ENCODE results near the gene SECISBP2.
A peak's percentile ranks its signal among the peaks of the same experiment; 100 is the strongest.

Gene SECISBP2

DNA sequence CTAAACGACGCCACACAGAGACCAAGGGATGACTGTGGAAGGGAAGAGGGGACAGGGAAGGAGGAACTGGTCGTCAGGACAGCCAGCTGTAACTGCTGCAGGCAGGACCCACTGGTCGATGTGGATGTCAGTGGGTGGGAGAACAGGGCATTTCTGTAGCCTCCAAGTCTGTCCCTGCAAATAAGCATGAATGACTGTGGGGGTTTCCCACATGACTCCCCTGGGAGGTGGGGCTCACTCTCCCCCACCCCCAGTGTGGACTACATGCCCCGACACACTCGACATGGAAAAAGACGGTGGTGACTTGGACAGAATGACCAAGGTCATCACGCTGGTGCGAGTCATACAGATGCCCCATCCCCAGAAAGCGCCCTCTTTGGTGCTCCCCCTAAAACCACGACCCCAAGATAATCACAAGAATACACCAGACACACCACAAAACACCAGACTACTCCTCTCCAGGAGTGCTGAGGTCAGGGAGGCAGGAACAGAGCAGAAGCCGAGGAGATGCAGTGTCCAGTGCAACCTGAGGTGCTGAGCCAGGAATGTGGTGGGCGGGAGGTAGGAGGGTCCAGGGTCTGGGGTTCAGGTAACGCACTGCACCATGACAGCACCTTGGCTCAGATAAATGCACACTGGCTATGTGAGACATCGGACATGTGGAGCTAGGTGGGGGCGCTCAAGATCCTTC is 64.9 kb downstream of the SECISBP2 start:
- Mint-ChIP-seq H3K36me3 (ENCODE audit: low read depth) (peaks cover 77% of the 10 kb centered on the region), H3K27ac (peak overlapping the region; percentile 91), H3K27me3 (no peaks in the 10 kb centered on the region), H3K4me1 (peaks cover 53% of the 10 kb centered on the region), H3K4me3 (peak overlapping the region; percentile 48), H3K9me3 (no peaks in the 10 kb centered on the region)
- DNase-seq (no peak), ATAC-seq (peak; percentile 37)

DNA sequence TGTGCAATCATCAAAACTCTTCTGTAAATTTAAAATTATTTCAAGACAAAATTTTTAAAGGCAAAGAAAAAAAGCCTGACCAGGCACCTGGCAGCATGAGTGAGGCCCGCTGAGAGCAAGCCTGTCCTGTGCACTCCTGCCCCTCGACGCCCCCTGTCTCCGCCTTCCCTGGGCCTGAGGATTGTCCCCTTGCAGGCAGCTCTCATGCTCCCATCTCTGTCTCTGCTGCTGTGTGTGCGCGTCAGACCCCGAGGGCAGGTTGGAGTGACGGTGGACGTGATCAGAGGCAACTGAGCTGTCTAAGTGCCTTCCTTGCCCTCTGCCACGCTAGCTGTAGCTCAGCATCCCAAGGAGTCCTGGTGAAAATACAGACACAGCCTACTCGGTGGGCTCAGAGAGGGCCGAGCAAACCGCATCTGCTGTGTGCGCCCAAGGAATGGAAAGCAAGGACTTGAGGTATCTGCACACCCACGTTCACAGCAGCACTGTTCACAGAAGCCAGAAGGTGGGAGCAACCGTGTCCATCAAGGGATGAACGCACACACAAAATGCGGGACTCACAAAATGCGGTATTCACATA is 65.5 kb downstream of the SECISBP2 start:
- peaks cover 76% of the 10 kb centered on the region for H3K36me3 Mint-ChIP-seq (ENCODE audit: low read depth)
- H3K27me3 Mint-ChIP-seq, result no peaks in the 10 kb centered on the region
- peaks cover 50% of the 10 kb centered on the region for H3K4me1 Mint-ChIP-seq
- H3K27ac Mint-ChIP-seq, result peak overlapping the region; percentile 91
- H3K9me3 Mint-ChIP-seq, result no peaks in the 10 kb centered on the region
- DNase-seq, result no peak
- ATAC-seq, result no peak
- H3K4me3 Mint-ChIP-seq, result no peak overlapping the region

DNA sequence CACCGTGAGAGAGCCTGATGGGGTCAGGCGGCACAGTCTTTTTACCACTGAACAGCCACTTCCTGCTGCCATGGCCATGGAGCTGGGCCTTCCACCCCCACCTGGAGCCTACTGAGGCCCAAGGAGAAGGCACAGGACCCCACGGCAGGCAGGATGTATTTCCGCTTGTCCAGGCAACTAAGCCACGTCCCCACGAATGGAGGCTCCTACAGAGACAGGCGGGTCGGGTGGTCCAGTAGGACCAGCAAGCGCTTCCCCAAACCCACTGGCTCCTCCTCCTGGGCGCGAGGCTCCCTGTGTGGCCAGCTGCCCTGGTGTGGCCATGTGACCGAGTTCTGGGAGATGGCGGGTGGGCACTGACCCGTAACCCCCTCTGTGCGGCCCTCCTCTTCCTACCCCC is 66.5 kb downstream of the SECISBP2 start:
- Mint-ChIP-seq H3K4me1 (peaks cover 47% of the 10 kb centered on the region), H3K27ac (peak overlapping the region; percentile 77), H3K4me3 (no peak overlapping the region), H3K9me3 (no peaks in the 10 kb centered on the region), H3K27me3 (no peaks in the 10 kb centered on the region), H3K36me3 (ENCODE audit: low read depth) (peaks cover 73% of the 10 kb centered on the region)
- ATAC-seq (no peak), DNase-seq (no peak)

DNA sequence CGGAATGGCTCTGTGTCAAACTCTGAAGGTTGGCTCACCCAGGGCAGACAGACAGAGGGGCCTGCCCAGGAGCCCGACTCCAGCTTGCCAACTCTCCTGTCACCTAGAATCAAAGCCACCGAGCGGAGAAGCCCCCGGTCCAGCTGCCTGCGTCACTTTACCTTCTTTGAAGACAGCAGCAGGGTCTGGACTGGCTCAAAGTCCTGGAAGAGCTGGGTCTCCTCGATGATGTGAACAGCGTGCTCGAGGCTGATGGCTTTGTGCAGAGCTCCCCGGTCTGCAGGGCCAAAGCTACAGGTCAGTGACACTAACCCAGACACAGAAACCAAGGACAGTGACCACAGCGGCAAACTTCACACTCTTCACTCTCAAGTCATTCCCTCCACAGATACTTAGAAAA is 67.9 kb downstream of the SECISBP2 start:
- H3K27me3 Mint-ChIP-seq, result no peaks in the 10 kb centered on the region
- H3K9me3 Mint-ChIP-seq, result no peaks in the 10 kb centered on the region
- peaks cover 39% of the 10 kb centered on the region for H3K4me1 Mint-ChIP-seq
- no peak overlapping the region for H3K4me3 Mint-ChIP-seq
- peak overlapping the region; percentile 76 for H3K27ac Mint-ChIP-seq
- ATAC-seq (no peak), DNase-seq (no peak)
- peaks cover 76% of the 10 kb centered on the region for H3K36me3 Mint-ChIP-seq (ENCODE audit: low read depth)

DNA sequence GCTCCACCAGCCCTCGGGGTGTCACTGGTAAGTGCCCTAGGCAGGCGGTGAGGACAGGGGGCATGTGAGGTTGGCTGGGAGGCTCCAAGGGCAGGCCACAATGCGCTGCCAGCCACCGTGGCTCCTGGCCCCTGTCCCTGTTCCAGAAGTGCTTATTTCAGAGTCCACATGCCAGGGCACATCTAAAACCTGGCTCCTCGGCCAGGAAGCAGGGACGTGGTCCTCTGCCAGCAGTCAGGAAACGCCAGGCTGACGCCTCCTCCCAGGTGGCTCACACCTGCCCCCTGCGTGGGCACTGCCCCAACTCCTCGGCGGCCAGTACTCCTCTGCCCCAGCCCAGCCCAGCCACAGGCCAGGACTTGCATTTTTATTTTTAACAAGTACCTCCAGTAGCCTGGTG is 68.5 kb downstream of the SECISBP2 start:
- Mint-ChIP-seq H3K4me1 (peaks cover 34% of the 10 kb centered on the region), H3K9me3 (no peaks in the 10 kb centered on the region), H3K27me3 (no peaks in the 10 kb centered on the region), H3K27ac (no peak overlapping the region), H3K36me3 (ENCODE audit: low read depth) (peaks cover 74% of the 10 kb centered on the region), H3K4me3 (no peak overlapping the region)
- no peak for ATAC-seq
- no peak for DNase-seq

DNA sequence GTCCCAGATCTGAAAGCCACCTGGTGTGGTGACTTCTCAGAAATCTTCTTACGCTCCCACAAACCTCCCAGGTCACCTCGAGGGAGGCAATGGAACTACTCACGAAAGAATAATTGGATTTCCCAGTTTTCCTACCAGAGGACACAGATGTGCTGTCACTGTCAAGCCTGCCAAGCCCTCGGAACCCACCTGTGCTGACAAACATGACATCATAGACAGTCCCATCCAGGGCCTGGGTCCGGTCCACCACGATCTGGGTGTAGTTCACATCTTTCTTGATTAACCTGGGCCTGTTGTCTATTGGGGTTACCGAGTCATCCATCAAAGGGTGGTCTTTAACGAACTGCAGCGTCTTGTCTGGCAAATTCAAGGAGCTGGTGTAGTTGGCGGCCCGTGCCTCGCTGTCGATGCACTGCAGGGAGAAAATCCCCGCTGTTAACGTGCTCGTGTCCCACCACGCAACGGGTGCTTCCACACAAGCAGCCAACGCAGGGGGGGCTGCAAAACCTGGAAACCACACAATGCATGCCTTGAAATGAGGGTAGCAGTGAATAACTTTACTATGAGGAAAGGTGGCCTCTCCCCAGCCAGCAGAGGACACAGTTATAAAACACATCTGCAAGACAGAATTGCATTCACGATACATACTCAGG is 69.0 kb downstream of the SECISBP2 start:
- peak overlapping the region; percentile 38 for H3K27ac Mint-ChIP-seq
- peaks cover 29% of the 10 kb centered on the region for H3K4me1 Mint-ChIP-seq
- H3K27me3 Mint-ChIP-seq, result no peaks in the 10 kb centered on the region
- peaks cover 74% of the 10 kb centered on the region for H3K36me3 Mint-ChIP-seq (ENCODE audit: low read depth)
- H3K4me3 Mint-ChIP-seq, result no peak overlapping the region
- DNase-seq (no peak), ATAC-seq (no peak)
- no peaks in the 10 kb centered on the region for H3K9me3 Mint-ChIP-seq

DNA sequence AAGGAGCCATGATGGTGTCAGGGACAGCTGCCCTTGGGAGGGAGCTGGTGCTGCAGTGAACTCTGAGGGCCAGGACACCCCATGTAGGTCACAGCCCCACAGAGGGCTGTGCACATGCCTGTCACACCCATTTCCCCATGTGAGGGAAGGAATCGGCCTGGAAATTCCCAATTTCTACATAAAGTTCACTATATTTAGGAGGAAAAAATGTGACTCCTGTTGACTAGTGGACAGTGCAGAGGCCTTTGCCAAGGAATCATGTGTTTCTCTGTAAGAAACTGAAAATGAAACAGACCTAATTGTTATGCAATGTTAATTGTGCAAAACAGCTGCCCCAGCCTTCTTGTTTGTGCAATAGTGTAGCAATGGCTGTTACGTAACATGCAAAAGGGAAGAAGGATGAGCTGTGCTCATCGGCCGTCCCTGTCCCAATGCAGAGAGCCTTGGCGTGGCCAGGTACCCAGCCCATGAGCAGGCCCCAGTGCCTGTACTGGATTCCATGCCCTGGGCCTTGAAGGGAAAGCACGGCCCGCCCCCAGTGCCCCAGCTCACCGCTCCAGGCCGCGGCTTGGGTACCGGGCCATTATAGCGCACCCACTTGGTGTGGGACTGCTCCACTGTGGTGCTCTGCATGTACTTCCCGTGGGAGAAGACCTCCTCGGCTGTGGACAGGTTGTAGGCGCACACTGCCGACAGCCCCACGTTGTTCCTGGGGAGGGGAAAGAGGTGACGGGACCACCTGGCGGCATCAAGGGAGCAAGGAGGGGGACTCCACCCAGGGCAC is 70.0 kb downstream of the SECISBP2 start:
- no peak for ATAC-seq
- DNase-seq, result no peak
- Mint-ChIP-seq H3K4me1 (peaks cover 19% of the 10 kb centered on the region), H3K4me3 (no peak overlapping the region), H3K27ac (peak overlapping the region; percentile 38), H3K36me3 (ENCODE audit: low read depth) (peaks cover 76% of the 10 kb centered on the region), H3K9me3 (no peaks in the 10 kb centered on the region), H3K27me3 (no peaks in the 10 kb centered on the region)

DNA sequence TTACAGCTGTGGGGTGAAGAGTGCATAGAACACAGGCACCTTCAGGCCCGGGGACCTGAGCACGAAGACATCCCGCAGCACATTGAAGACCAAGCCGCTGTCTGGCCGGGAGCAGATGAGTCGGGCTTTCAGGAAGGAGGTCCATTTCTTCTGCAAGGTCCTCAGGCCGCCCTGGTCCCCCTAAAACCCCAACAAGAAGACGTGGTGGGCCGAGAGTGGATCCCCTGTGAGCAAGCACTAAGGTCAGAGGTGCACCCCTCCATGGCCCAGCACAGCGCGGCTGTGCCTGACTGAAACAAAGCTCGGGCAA is 70.5 kb downstream of the SECISBP2 start:
- no peak for DNase-seq
- H3K4me3 Mint-ChIP-seq, result no peak overlapping the region
- no peak for ATAC-seq
- peaks cover 76% of the 10 kb centered on the region for H3K36me3 Mint-ChIP-seq (ENCODE audit: low read depth)
- peaks cover 14% of the 10 kb centered on the region for H3K4me1 Mint-ChIP-seq
- H3K9me3 Mint-ChIP-seq, result no peaks in the 10 kb centered on the region
- H3K27ac Mint-ChIP-seq, result peak overlapping the region; percentile 73
- no peaks in the 10 kb centered on the region for H3K27me3 Mint-ChIP-seq

DNA sequence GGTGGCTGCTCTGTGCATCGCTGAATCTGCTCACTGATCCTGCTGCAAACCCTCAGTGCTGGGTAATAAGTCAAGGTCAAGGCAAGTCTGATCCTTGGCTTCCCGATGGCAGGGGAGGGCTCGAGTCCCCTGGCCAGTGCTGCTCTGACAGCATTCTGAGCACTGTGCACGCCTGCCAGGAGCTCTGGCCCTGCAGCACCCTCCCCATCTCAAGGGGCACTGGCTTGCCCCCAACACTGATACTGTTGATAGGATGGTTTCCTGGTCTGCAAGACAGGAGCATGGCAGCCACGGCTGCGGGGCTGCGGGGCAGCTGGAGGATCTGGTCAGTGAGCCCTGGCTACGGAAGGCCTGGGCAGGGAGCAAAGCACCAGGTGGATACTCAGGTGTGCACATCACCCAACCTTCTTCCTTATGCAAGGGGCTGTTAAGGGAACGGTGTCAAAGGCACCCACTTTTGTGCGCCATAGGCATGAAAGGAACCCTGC is 71.8 kb downstream of the SECISBP2 start:
- H3K9me3 Mint-ChIP-seq, result no peaks in the 10 kb centered on the region
- H3K27ac Mint-ChIP-seq, result peak overlapping the region; percentile 73
- DNase-seq (no peak), ATAC-seq (no peak)
- H3K36me3 Mint-ChIP-seq (ENCODE audit: low read depth), result peaks cover 78% of the 10 kb centered on the region
- H3K27me3 Mint-ChIP-seq, result no peaks in the 10 kb centered on the region
- no peak overlapping the region for H3K4me3 Mint-ChIP-seq
- peaks cover 6% of the 10 kb centered on the region for H3K4me1 Mint-ChIP-seq

DNA sequence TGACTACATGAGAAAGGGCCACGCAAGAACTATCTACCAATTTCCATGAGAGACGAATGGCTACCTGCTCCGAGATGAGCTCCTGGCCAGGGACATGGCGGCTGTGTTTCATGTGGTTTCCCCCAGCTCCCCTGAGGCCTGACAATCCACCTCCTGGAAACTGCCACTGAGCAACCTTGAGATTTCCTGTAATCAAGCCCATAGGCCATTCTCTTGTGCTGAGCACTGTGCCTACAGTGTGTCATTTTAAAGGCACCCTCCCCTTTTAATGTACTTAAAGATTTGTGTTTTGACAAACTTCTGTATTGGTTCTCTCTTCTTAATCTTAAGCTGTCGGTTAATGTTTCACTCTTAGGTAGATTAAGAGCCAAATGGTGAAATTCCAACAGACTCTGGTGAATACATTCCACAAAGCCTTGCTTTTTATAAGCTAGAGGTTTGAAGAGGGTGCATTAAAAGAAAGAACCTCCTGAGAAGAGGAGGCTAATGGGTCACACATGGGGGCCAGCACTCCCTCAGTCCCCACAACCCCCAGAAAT is 72.3 kb downstream of the SECISBP2 start:
- peak overlapping the region; percentile 52 for H3K27ac Mint-ChIP-seq
- peaks cover 78% of the 10 kb centered on the region for H3K36me3 Mint-ChIP-seq (ENCODE audit: low read depth)
- no peak for ATAC-seq

DNA sequence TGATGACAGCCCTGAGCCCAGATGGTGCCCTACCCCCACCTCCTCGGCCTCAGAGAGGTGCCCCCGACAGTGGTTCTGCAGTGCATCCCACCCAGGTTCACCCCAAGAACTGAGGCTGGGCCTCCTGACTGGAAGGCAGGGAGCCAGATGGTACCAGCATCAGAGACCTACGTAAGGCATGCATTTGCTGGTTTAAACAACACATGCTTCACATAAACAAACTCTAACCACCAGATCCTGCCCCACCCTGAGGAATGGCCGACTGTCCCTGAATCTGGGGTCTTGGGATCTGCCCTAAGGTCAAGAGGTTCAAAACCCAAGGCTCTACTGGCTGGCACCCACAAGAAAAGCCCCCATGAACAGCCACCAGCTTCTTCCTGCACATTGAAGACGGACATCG is 73.3 kb downstream of the SECISBP2 start:
- Mint-ChIP-seq H3K4me3 (no peak overlapping the region), H3K27ac (peak overlapping the region; percentile 35), H3K36me3 (ENCODE audit: low read depth) (peaks cover 76% of the 10 kb centered on the region), H3K9me3 (no peaks in the 10 kb centered on the region), H3K4me1 (no peaks in the 10 kb centered on the region), H3K27me3 (no peaks in the 10 kb centered on the region)
- ATAC-seq, result no peak
- DNase-seq, result no peak

More for the DNA sequence above, 72.3 kb downstream of the SECISBP2 start:
- Mint-ChIP-seq H3K4me1 (peaks cover 6% of the 10 kb centered on the region), H3K4me3 (no peak overlapping the region), H3K9me3 (no peaks in the 10 kb centered on the region), H3K27me3 (no peaks in the 10 kb centered on the region)
- DNase-seq, result no peak

DNA sequence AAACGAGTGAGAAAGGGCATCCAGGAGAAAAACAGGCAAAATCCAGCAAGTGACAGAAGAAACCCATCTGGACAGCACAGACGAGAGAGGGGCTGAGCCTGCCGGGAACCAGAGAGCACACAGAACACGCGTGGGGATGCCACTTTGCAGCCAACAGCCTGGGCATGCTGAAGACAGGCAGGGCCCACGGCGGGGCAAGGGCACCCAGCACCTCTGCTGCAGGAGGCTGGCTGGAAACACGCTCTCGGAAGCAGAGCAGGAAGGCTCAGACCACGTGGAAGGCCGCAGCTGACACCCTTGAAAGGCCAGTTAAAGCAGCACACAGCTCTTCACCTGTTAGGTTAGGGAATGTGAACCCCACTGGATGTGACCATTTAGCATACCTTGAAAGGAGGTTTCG is 76.1 kb downstream of the SECISBP2 start:
- Mint-ChIP-seq H3K27me3 (no peaks in the 10 kb centered on the region), H3K36me3 (ENCODE audit: low read depth) (peaks cover 79% of the 10 kb centered on the region), H3K4me1 (peaks cover 2% of the 10 kb centered on the region), H3K9me3 (no peaks in the 10 kb centered on the region), H3K27ac (peak overlapping the region; percentile 17), H3K4me3 (no peak overlapping the region)
- no peak for DNase-seq
- no peak for ATAC-seq

DNA sequence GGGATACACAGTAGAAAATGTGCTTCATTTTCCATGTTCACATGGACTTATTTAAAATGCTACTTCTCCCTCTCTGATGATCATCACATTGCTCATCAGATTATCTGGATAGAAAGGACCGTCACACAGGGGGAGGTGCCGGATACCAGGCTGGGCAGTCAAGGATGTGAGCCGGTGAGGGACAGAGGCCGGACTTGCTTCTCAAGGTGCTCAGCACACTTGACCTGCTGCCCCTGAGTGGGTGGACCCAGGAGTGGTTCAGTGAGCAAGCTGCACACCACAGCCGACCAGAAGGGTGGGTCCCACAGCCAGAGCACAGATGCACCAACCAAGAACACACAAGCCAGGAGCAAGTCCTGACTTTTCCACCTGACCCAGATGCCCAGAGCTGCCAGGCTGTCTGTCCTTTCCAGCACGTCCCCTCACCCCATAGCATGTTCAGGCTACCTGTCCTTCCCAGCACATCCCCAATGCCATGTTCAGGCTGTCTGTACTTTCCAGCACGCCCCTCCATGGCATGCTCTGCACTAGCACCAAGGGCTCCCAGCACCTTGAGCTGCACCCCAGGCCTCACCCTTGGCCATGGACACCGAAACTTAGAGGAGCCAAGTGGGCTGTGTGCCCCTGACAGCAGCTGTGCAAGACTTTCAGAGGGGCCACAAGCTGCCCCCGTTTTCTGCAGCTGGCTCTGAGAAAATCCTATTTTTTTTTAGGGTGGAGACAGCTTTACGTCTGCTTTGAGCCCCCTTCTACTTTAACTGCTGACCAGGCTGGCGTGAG is 77.8 kb downstream of the SECISBP2 start:
- Mint-ChIP-seq H3K9me3 (no peaks in the 10 kb centered on the region), H3K36me3 (ENCODE audit: low read depth) (peaks cover 79% of the 10 kb centered on the region), H3K27me3 (no peaks in the 10 kb centered on the region), H3K4me1 (peaks cover 15% of the 10 kb centered on the region), H3K27ac (peak overlapping the region; percentile 56), H3K4me3 (no peak overlapping the region)
- ATAC-seq (no peak), DNase-seq (no peak)

DNA sequence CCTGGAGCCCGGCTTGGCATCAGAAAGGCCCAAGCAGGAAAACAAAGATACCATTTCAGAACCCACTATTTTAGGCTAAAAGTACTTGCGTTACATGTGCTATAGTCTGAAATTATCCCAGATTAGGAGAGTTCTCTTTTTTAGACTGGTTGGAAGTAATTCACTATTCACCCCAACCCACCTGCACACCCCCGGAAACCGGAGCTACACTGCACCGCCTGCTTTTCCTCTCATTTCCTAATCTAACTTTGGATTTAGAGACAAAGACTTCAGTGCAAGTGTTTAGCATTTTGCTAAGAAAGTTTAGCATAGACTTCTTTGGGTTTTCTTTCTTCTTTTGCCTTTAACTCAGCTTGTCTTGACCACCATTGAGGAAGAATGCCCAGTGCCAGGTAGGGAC is 79.2 kb downstream of the SECISBP2 start:
- ATAC-seq (no peak), DNase-seq (no peak)
- H3K4me3 Mint-ChIP-seq, result no peak overlapping the region
- H3K27ac Mint-ChIP-seq, result no peak overlapping the region
- H3K4me1 Mint-ChIP-seq, result peaks cover 24% of the 10 kb centered on the region
- peaks cover 81% of the 10 kb centered on the region for H3K36me3 Mint-ChIP-seq (ENCODE audit: low read depth)
- H3K9me3 Mint-ChIP-seq, result no peaks in the 10 kb centered on the region
- H3K27me3 Mint-ChIP-seq, result no peaks in the 10 kb centered on the region

All from activated naive CD8-positive, alpha-beta T cell treated with anti-CD3 and anti-CD28 coated beads, Interleukin-2, amount 50 U/mL, for 24 hours (primary cell).